HEK293 (cell line): ENCODE measurements around the gene PREB.

Experiments
- BCL11A ChIP-seq: fragments of 450-650 bp; formaldehyde crosslinking; IDR thresholded peaks from 2 replicates; pipeline ENCODE4 v1.5.1; 2016; ENCODE audit warnings: low read depth, missing biosample characterization, missing genetic modification characterization
- BCL11B ChIP-seq: fragments of 450-650 bp; formaldehyde crosslinking; IDR thresholded peaks from 2 replicates; pipeline ENCODE4 v1.5.1; 2016; ENCODE audit warnings: low read depth, missing biosample characterization, missing genetic modification characterization
- IKZF3 ChIP-seq: fragments of 450-650 bp; IDR thresholded peaks from 2 replicates; pipeline ENCODE4 v1.5.0; 2018; ENCODE audit warnings: missing biosample characterization, mild to moderate bottlenecking, missing genetic modification characterization, moderate library complexity
- KLF9 ChIP-seq: fragments of 450-650 bp; formaldehyde crosslinking; IDR thresholded peaks from 2 replicates; pipeline ENCODE4 v1.5.1; 2016; ENCODE audit warnings: missing biosample characterization, missing genetic modification characterization, low read depth
- PRDM1 ChIP-seq: fragments of 450-650 bp; formaldehyde crosslinking; IDR thresholded peaks from 2 replicates; pipeline ENCODE4; 2016; ENCODE audit warnings: missing biosample characterization, missing genetic modification characterization
- SALL2 ChIP-seq: fragments of 450-650 bp; formaldehyde crosslinking; IDR thresholded peaks from 2 replicates; pipeline ENCODE4 v1.5.0; 2017; ENCODE audit warnings: missing biosample characterization, mild to moderate bottlenecking, missing genetic modification characterization, borderline replicate concordance
- SP2 ChIP-seq: fragments of 450-650 bp; formaldehyde crosslinking; IDR thresholded peaks from 2 replicates; pipeline ENCODE4 v1.5.1; 2016; ENCODE audit warnings: missing biosample characterization, missing genetic modification characterization
- ZBTB17 ChIP-seq: fragments of 450-650 bp; formaldehyde crosslinking; IDR thresholded peaks from 2 replicates; pipeline ENCODE4 v1.5.1; 2016; ENCODE audit warnings: missing biosample characterization, missing genetic modification characterization
- ZFP37 ChIP-seq: fragments of 450-650 bp; formaldehyde crosslinking; IDR thresholded peaks from 2 replicates; pipeline ENCODE4 v1.5.1; 2016; ENCODE audit warnings: missing biosample characterization, missing genetic modification characterization
- ZIC2 ChIP-seq: fragments of 450-650 bp; formaldehyde crosslinking; IDR thresholded peaks from 2 replicates; pipeline ENCODE4 v1.5.1; 2016; ENCODE audit warnings: missing biosample characterization, missing genetic modification characterization
- ZNF19 ChIP-seq: fragments of 450-650 bp; formaldehyde crosslinking; IDR thresholded peaks from 2 replicates; pipeline ENCODE4; 2016; ENCODE audit warnings: missing biosample characterization, missing genetic modification characterization, low read depth
- ZNF426 ChIP-seq: fragments of 450-650 bp; formaldehyde crosslinking; IDR thresholded peaks from 2 replicates; pipeline ENCODE4 v1.5.1; 2017; ENCODE audit warnings: missing biosample characterization, missing genetic modification characterization, mild to moderate bottlenecking, inconsistent platforms, moderate library complexity
- ZNF514 ChIP-seq: fragments of 450-650 bp; formaldehyde crosslinking; IDR thresholded peaks from 2 replicates; pipeline ENCODE4 v1.5.1; 2016; ENCODE audit warnings: missing biosample characterization, missing genetic modification characterization
- ZNF571 ChIP-seq: fragments of 450-650 bp; formaldehyde crosslinking; IDR thresholded peaks from 2 replicates; pipeline ENCODE4 v1.5.0; 2017; ENCODE audit warnings: missing biosample characterization, missing genetic modification characterization
- ZNF610 ChIP-seq: fragments of 450-650 bp; formaldehyde crosslinking; IDR thresholded peaks from 2 replicates; pipeline ENCODE4 v1.5.1; 2016; ENCODE audit warnings: missing biosample characterization, missing genetic modification characterization, borderline replicate concordance
- ZNF654 ChIP-seq: fragments of 450-650 bp; formaldehyde crosslinking; IDR thresholded peaks from 2 replicates; pipeline ENCODE4 v1.5.1; 2016; ENCODE audit warnings: low read depth, missing biosample characterization, missing genetic modification characterization
- TF ChIP-seq, protein P1 (sequence below): fragments of 450-650 bp; formaldehyde crosslinking; IDR thresholded peaks from 2 replicates; pipeline ENCODE4 v1.5.1; 2016; ENCODE audit warnings: missing biosample characterization, missing genetic modification characterization
- TF ChIP-seq, protein P2 (sequence below): fragments of 450-650 bp; formaldehyde crosslinking; IDR thresholded peaks from 2 replicates; pipeline ENCODE4 v1.5.1; 2016; ENCODE audit warnings: missing biosample characterization, missing genetic modification characterization
- TF ChIP-seq, protein P3 (sequence below): fragments of 450-650 bp; formaldehyde crosslinking; conservative IDR thresholded peaks from 2 replicates; pipeline ENCODE4 v1.5.1; 2016; ENCODE audit warnings: low read depth, missing biosample characterization, missing genetic modification characterization
- TF ChIP-seq, protein P4 (sequence below): fragments of 450-650 bp; formaldehyde crosslinking; IDR thresholded peaks from 2 replicates; pipeline ENCODE4 v1.5.1; 2016; ENCODE audit warnings: missing biosample characterization, missing genetic modification characterization
- TF ChIP-seq, protein P5 (sequence below): fragments of 450-650 bp; formaldehyde crosslinking; IDR thresholded peaks from 2 replicates; pipeline ENCODE4 v1.5.1; 2016; ENCODE audit warnings: missing biosample characterization, missing genetic modification characterization
- TF ChIP-seq, protein P6 (sequence below): fragments of 450-650 bp; formaldehyde crosslinking; IDR thresholded peaks from 2 replicates; pipeline ENCODE4 v1.5.1; 2016; ENCODE audit warnings: missing biosample characterization, missing genetic modification characterization
- TF ChIP-seq, protein P7 (sequence below): fragments of 450-650 bp; formaldehyde crosslinking; IDR thresholded peaks from 2 replicates; pipeline ENCODE4 v1.5.1; 2016; ENCODE audit warnings: missing biosample characterization, missing genetic modification characterization

PREB gene

DNA sequence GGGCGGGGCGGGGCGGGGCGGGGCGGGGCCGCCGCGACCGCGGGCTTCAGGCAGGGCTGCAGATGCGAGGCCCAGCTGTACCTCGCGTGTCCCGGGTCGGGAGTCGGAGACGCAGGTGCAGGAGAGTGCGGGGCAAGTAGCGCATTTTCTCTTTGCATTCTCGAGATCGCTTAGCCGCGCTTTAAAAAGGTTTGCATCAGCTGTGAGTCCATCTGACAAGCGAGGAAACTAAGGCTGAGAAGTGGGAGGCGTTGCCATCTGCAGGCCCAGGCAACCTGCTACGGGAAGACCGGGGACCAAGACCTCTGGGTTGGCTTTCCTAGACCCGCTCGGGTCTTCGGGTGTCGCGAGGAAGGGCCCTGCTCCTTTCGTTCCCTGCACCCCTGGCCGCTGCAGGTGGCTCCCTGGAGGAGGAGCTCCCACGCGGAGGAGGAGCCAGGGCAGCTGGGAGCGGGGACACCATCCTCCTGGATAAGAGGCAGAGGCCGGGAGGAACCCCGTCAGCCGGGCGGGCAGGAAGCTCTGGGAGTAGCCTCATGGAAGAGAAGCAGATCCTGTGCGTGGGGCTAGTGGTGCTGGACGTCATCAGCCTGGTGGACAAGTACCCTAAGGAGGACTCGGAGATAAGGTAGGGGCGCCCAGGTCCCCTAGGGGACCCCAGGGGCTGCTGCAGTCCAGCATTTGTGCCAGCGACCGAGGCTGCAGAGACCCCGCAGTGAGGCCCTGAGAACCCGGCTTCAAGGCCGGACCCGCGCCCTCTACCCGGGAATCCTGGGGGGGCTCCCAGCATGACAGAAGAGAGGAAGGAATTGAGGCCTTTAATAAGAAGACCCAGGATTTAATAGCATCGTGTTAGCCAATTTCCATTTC is 47.5 kb downstream of the PREB start, which contains the start of gene KHK (continued):
- TF ChIP-seq SALL2 (tag by site-specific recombination) (no peak), ZBTB17 (tag by site-specific recombination) (peak; percentile 61), ZFP37 (tag by site-specific recombination) (no peak), ZNF19 (tag by site-specific recombination) (no peak), BCL11B (tag by site-specific recombination) (no peak), ZNF426 (tag by site-specific recombination) (no peak), IKZF3 (tag by site-specific recombination) (peak; percentile 59), ZNF514 (tag by site-specific recombination) (no peak), KLF9 (tag by site-specific recombination) (peak; percentile 58), ZNF610 (tag by site-specific recombination) (no peak), ZIC2 (tag by site-specific recombination) (no peak), BCL11A (tag by site-specific recombination) (no peak), ZNF571 (no peak), PRDM1 (tag by site-specific recombination) (no peak), SP2 (peak; percentile 27; the same call in 1 of the 2 replicates), ZNF654 (tag by site-specific recombination) (no peak)
- TF ChIP-seq, protein P1, sequence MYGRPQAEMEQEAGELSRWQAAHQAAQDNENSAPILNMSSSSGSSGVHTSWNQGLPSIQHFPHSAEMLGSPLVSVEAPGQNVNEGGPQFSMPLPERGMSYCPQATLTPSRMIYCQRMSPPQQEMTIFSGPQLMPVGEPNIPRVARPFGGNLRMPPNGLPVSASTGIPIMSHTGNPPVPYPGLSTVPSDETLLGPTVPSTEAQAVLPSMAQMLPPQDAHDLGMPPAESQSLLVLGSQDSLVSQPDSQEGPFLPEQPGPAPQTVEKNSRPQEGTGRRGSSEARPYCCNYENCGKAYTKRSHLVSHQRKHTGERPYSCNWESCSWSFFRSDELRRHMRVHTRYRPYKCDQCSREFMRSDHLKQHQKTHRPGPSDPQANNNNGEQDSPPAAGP (tag by site-specific recombination) = no peak
- TF ChIP-seq, protein P2, sequence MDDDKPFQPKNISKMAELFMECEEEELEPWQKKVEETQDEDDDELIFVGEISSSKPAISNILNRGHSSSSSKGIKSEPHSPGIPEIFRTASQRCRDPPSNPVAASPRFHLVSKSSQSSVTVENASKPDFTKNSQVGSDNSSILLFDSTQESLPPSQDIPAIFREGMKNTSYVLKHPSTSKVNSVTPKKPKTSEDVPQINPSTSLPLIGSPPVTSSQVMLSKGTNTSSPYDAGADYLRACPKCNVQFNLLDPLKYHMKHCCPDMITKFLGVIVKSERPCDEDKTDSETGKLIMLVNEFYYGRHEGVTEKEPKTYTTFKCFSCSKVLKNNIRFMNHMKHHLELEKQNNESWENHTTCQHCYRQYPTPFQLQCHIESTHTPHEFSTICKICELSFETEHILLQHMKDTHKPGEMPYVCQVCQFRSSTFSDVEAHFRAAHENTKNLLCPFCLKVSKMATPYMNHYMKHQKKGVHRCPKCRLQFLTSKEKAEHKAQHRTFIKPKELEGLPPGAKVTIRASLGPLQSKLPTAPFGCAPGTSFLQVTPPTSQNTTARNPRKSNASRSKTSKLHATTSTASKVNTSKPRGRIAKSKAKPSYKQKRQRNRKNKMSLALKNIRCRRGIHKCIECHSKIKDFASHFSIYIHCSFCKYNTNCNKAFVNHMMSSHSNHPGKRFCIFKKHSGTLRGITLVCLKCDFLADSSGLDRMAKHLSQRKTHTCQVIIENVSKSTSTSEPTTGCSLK = no peak
- TF ChIP-seq, protein P3, sequence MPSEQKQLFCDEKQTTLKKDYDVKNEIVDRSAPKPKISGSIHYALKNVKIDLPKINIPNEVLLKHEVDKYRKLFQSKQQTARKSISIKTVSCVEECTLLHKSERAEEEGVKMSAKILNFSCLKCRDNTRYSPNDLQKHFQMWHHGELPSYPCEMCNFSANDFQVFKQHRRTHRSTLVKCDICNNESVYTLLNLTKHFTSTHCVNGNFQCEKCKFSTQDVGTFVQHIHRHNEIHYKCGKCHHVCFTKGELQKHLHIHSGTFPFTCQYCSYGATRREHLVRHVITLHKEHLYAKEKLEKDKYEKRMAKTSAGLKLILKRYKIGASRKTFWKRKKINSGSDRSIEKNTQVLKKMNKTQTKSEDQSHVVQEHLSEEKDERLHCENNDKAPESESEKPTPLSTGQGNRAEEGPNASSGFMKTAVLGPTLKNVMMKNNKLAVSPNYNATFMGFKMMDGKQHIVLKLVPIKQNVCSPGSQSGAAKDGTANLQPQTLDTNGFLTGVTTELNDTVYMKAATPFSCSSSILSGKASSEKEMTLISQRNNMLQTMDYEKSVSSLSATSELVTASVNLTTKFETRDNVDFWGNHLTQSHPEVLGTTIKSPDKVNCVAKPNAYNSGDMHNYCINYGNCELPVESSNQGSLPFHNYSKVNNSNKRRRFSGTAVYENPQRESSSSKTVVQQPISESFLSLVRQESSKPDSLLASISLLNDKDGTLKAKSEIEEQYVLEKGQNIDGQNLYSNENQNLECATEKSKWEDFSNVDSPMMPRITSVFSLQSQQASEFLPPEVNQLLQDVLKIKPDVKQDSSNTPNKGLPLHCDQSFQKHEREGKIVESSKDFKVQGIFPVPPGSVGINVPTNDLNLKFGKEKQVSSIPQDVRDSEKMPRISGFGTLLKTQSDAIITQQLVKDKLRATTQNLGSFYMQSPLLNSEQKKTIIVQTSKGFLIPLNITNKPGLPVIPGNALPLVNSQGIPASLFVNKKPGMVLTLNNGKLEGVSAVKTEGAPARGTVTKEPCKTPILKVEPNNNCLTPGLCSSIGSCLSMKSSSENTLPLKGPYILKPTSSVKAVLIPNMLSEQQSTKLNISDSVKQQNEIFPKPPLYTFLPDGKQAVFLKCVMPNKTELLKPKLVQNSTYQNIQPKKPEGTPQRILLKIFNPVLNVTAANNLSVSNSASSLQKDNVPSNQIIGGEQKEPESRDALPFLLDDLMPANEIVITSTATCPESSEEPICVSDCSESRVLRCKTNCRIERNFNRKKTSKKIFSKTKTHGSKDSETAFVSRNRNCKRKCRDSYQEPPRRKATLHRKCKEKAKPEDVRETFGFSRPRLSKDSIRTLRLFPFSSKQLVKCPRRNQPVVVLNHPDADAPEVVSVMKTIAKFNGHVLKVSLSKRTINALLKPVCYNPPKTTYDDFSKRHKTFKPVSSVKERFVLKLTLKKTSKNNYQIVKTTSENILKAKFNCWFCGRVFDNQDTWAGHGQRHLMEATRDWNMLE (tag by site-specific recombination) = no peak
- TF ChIP-seq, protein P4, sequence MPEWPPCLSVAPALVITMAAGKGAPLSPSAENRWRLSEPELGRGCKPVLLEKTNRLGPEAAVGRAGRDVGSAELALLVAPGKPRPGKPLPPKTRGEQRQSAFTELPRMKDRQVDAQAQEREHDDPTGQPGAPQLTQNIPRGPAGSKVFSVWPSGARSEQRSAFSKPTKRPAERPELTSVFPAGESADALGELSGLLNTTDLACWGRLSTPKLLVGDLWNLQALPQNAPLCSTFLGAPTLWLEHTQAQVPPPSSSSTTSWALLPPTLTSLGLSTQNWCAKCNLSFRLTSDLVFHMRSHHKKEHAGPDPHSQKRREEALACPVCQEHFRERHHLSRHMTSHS = no peak
- TF ChIP-seq, protein P5, sequence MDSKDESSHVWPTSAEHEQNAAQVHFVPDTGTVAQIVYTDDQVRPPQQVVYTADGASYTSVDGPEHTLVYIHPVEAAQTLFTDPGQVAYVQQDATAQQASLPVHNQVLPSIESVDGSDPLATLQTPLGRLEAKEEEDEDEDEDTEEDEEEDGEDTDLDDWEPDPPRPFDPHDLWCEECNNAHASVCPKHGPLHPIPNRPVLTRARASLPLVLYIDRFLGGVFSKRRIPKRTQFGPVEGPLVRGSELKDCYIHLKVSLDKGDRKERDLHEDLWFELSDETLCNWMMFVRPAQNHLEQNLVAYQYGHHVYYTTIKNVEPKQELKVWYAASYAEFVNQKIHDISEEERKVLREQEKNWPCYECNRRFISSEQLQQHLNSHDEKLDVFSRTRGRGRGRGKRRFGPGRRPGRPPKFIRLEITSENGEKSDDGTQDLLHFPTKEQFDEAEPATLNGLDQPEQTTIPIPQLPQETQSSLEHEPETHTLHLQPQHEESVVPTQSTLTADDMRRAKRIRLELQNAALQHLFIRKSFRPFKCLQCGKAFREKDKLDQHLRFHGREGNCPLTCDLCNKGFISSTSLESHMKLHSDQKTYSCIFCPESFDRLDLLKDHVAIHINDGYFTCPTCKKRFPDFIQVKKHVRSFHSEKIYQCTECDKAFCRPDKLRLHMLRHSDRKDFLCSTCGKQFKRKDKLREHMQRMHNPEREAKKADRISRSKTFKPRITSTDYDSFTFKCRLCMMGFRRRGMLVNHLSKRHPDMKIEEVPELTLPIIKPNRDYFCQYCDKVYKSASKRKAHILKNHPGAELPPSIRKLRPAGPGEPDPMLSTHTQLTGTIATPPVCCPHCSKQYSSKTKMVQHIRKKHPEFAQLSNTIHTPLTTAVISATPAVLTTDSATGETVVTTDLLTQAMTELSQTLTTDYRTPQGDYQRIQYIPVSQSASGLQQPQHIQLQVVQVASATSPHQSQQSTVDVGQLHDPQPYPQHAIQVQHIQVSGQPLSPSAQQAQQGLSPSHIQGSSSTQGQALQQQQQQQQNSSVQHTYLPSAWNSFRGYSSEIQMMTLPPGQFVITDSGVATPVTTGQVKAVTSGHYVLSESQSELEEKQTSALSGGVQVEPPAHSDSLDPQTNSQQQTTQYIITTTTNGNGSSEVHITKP (tag by site-specific recombination) = no peak
- TF ChIP-seq, protein P6, sequence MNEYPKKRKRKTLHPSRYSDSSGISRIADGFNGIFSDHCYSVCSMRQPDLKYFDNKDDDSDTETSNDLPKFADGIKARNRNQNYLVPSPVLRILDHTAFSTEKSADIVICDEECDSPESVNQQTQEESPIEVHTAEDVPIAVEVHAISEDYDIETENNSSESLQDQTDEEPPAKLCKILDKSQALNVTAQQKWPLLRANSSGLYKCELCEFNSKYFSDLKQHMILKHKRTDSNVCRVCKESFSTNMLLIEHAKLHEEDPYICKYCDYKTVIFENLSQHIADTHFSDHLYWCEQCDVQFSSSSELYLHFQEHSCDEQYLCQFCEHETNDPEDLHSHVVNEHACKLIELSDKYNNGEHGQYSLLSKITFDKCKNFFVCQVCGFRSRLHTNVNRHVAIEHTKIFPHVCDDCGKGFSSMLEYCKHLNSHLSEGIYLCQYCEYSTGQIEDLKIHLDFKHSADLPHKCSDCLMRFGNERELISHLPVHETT (tag by site-specific recombination) = no peak
- TF ChIP-seq, protein P7, sequence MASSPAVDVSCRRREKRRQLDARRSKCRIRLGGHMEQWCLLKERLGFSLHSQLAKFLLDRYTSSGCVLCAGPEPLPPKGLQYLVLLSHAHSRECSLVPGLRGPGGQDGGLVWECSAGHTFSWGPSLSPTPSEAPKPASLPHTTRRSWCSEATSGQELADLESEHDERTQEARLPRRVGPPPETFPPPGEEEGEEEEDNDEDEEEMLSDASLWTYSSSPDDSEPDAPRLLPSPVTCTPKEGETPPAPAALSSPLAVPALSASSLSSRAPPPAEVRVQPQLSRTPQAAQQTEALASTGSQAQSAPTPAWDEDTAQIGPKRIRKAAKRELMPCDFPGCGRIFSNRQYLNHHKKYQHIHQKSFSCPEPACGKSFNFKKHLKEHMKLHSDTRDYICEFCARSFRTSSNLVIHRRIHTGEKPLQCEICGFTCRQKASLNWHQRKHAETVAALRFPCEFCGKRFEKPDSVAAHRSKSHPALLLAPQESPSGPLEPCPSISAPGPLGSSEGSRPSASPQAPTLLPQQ (tag by site-specific recombination) = 0 out of 2 replicates have a peak, but pooled peaks have one; percentile 9
